ENCODE results near the gene SPARC. TPM values are rescaled to one million over a fixed set of nuclear protein-coding genes. Genes with fewer than 3 reads are reported as not detected.

SPARC gene
- total and polyA plus RNA-seq, 2 experiments from 2014 or later, result 6,520 to 20,092 TPM

- DNase-seq, result peak; percentile 72
- peak overlapping the region; percentile 69 for H3K27ac ChIP-seq
Observed at GRCh38 chr5:151628112-151628823, 58.4 kb downstream of the SPARC start.

DNA sequence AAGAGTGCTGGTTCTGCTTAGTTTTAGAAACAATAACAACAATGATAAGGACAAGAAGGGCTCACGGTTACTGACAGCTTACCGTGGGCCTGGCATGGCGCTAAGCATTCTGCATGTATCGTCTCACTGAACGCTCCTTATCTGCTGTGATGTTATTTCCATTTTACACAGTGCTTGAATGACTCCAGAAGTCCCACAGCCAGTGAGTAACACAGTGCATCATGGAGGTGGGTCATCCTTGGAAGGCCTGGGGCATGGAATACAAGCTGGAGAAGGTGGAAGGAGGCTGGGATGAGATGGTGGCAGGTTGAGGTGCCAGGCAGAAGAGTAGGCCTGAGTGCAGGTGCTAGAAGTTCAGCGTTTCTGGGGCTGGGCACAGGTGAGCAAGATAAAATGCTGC, 59.1 kb downstream of the SPARC start:
- Histone ChIP-seq H3K9me3 (ENCODE audit: low read depth) (no peaks in the 10 kb centered on the region), H3K4me3 (no peak overlapping the region), H4K20me1 (ENCODE audit: insufficient read depth) (no peaks in the 10 kb centered on the region), H3K36me3 (ENCODE audit: low read depth) (no peaks in the 10 kb centered on the region), H3K4me1 (ENCODE audit: insufficient read depth) (peaks cover 16% of the 10 kb centered on the region; the same call in 1 of the 2 replicates), H3K27ac (peak overlapping the region; percentile 69), H3K79me2 (ENCODE audit: insufficient read depth) (no peaks in the 10 kb centered on the region), H3K4me2 (ENCODE audit: unreplicated experiment) (no peak overlapping the region), H2AFZ (no peak overlapping the region), H3F3A (ENCODE audit: insufficient read depth) (no peaks in the 10 kb centered on the region; the same call in 1 of the 2 replicates), H3K9me2 (ENCODE audit: insufficient read depth) (no peaks in the 10 kb centered on the region), H3K9ac (no peak overlapping the region), H3K27me3 (replicated peaks; ENCODE audit: insufficient read depth) (0 out of 2 replicates have a peak, but pooled peaks cover 5% of the 10 kb centered on the region)
- WGBS, 2 experiments (ENCODE audit: low coverage in 1 of 2, low lambda C conversion rate in 2 of 2, missing lambda C conversion rate in 2 of 2), result 83 to 85% methylated on average over 6 of the region's 6 CpGs
- peak; percentile 61 for DNase-seq
- in situ Hi-C loops (cut with MboI), result loop anchor here (25.0 kb wide), 1 partner anchor 860 kb away; no protein-coding TSS in a partner anchor
- TF ChIP-seq EZH2 (IDR thresholded peaks at IDR 0.05; ENCODE audit: insufficient read depth, poor library complexity, severe bottlenecking), result no peak
- no peak for TF ChIP-seq EZH2phosphoT487 (IDR thresholded peaks at IDR 0.05; ENCODE audit: insufficient read depth, low read depth)

More at GRCh38 chr5:151628112-151628823, 58.4 kb downstream of the SPARC start:
- Histone ChIP-seq H3K9ac (no peak overlapping the region), H3K79me2 (ENCODE audit: insufficient read depth) (no peaks in the 10 kb centered on the region), H3K4me3 (no peak overlapping the region), H3K9me3 (ENCODE audit: low read depth) (no peaks in the 10 kb centered on the region), H3F3A (ENCODE audit: insufficient read depth) (no peaks in the 10 kb centered on the region; the same call in 1 of the 2 replicates), H3K9me2 (ENCODE audit: insufficient read depth) (no peaks in the 10 kb centered on the region), H3K4me2 (ENCODE audit: unreplicated experiment) (no peak overlapping the region), H2AFZ (peak overlapping the region; percentile 54), H3K36me3 (ENCODE audit: low read depth) (no peaks in the 10 kb centered on the region), H4K20me1 (ENCODE audit: insufficient read depth) (no peaks in the 10 kb centered on the region), H3K27me3 (replicated peaks; ENCODE audit: insufficient read depth) (0 out of 2 replicates have a peak, but pooled peaks cover 5% of the 10 kb centered on the region), H3K4me1 (ENCODE audit: insufficient read depth) (peaks cover 16% of the 10 kb centered on the region; the same call in 1 of the 2 replicates)
- in situ Hi-C loops (cut with MboI), result loop anchor here (25.0 kb wide), 1 partner anchor 859 kb away; no protein-coding TSS in a partner anchor
- TF ChIP-seq EZH2 (IDR thresholded peaks at IDR 0.05; ENCODE audit: insufficient read depth, poor library complexity, severe bottlenecking), result no peak
- 11 to 12% methylated on average over 7 of the region's 7 CpGs for WGBS, 2 experiments (ENCODE audit: low coverage in 1 of 2, low lambda C conversion rate in 2 of 2, missing lambda C conversion rate in 2 of 2)

GRCh38 chr5:151625285-151625684, 61.4 kb downstream of the SPARC start:
- Histone ChIP-seq H3K36me3 (ENCODE audit: low read depth) (no peaks in the 10 kb centered on the region), H3K4me2 (ENCODE audit: unreplicated experiment) (no peak overlapping the region), H3K4me3 (no peak overlapping the region), H3K79me2 (ENCODE audit: insufficient read depth) (no peaks in the 10 kb centered on the region), H3K9me2 (ENCODE audit: insufficient read depth) (no peaks in the 10 kb centered on the region), H2AFZ (no peak overlapping the region), H3K27me3 (replicated peaks; ENCODE audit: insufficient read depth) (0 out of 2 replicates have a peak, but pooled peaks cover 5% of the 10 kb centered on the region), H3K4me1 (ENCODE audit: insufficient read depth) (peaks cover 16% of the 10 kb centered on the region; the same call in 1 of the 2 replicates), H3K9me3 (ENCODE audit: low read depth) (no peaks in the 10 kb centered on the region), H3K9ac (no peak overlapping the region), H3K27ac (no peak overlapping the region), H4K20me1 (ENCODE audit: insufficient read depth) (no peaks in the 10 kb centered on the region), H3F3A (ENCODE audit: insufficient read depth) (no peaks in the 10 kb centered on the region; the same call in 1 of the 2 replicates)
- 60 to 61% methylated on average over 9 of the region's 9 CpGs for WGBS, 2 experiments (ENCODE audit: low coverage in 1 of 2, low lambda C conversion rate in 2 of 2, missing lambda C conversion rate in 2 of 2)
- DNase-seq, result peak; percentile 19
- TF ChIP-seq EZH2phosphoT487 (IDR thresholded peaks at IDR 0.05; ENCODE audit: insufficient read depth, low read depth), result no peak
- no peak for TF ChIP-seq EZH2 (IDR thresholded peaks at IDR 0.05; ENCODE audit: insufficient read depth, poor library complexity, severe bottlenecking)
- in situ Hi-C loops (cut with MboI), result loop anchor here (25.0 kb wide), 1 partner anchor 862 kb away; no protein-coding TSS in a partner anchor

- no peaks in the 10 kb centered on the region for H4K20me1 ChIP-seq (ENCODE audit: insufficient read depth)
- no peak overlapping the region for H3K27ac ChIP-seq
- H3K79me2 ChIP-seq (ENCODE audit: insufficient read depth), result no peaks in the 10 kb centered on the region
- H3K4me1 ChIP-seq (ENCODE audit: insufficient read depth), result peaks cover 16% of the 10 kb centered on the region; the same call in 1 of the 2 replicates
- H3K36me3 ChIP-seq (ENCODE audit: low read depth), result no peaks in the 10 kb centered on the region
- in situ Hi-C loops (cut with MboI), result no loop called here
- WGBS, 2 experiments (ENCODE audit: low coverage in 1 of 2, low lambda C conversion rate in 2 of 2, missing lambda C conversion rate in 2 of 2), result 24 to 28% methylated on average over 8 of the region's 8 CpGs
- H3K9me2 ChIP-seq (ENCODE audit: insufficient read depth), result no peaks in the 10 kb centered on the region
- H3K27me3 ChIP-seq (replicated peaks; ENCODE audit: insufficient read depth), result 0 out of 2 replicates have a peak, but pooled peaks cover 5% of the 10 kb centered on the region
- peak; percentile 16 for DNase-seq
- H3F3A ChIP-seq (ENCODE audit: insufficient read depth), result no peaks in the 10 kb centered on the region; the same call in 1 of the 2 replicates
- no peak overlapping the region for H3K4me2 ChIP-seq (ENCODE audit: unreplicated experiment)
- TF ChIP-seq EZH2phosphoT487 (IDR thresholded peaks at IDR 0.05; ENCODE audit: insufficient read depth, low read depth) (no peak), EZH2 (IDR thresholded peaks at IDR 0.05; ENCODE audit: insufficient read depth, poor library complexity, severe bottlenecking) (no peak)
- peak overlapping the region; percentile 32; the same call in 1 of the 2 replicates for H2AFZ ChIP-seq
- H3K9me3 ChIP-seq (ENCODE audit: low read depth), result no peaks in the 10 kb centered on the region
- no peak overlapping the region for H3K9ac ChIP-seq
- no peak overlapping the region for H3K4me3 ChIP-seq
Observed at GRCh38 chr5:151624476-151624875, 62.2 kb downstream of the SPARC start.

All from GM23248 (cell line).